HG02938 (cell line): ENCODE data around the gene PBX4.
"Not testable (repeated sequence)": the region's sequence is repeated elsewhere in the genome, so short reads cannot be mapped to it uniquely, and the experiment has no call there.

Experiments used
- ATAC-seq: cut with Tn5 transposase; IDR thresholded peaks from one replicate; pipeline ENCODE4 v1.9.1; 2021; ENCODE audit warnings: mild to moderate bottlenecking, moderate library complexity; ENCODE audit not compliant: unreplicated experiment

Gene PBX4

GRCh38 chr19:19627621-19628500 lies 9.4 kb upstream of the PBX4 start, which contains the start of gene LPAR2:
LPAR2 (minus strand) TSS chr19:19628220; CDS start chr19:19627275, 945 bp downstream.
- ATAC-seq: no peak

- ATAC-seq: no peak
These were observed 8.3 kb upstream of the PBX4 start for GRCh38 chr19:19626516-19627472.

- no peak for ATAC-seq
These were observed 5.6 kb upstream of the PBX4 start for GRCh38 chr19:19624032-19624570.

GRCh38 chr19:19623383-19623782 lies 4.9 kb upstream of the PBX4 start:
- no peak for ATAC-seq

- ATAC-seq: no peak
These were observed 1.3 kb upstream of the PBX4 start for GRCh38 chr19:19619849-19620210.

- ATAC-seq: no peak
These were observed 828 bp upstream of the PBX4 start for GRCh38 chr19:19619181-19619848.

- ATAC-seq: no peak
These were observed 3.4 kb downstream of the PBX4 start for GRCh38 chr19:19615086-19615485.

GRCh38 chr19:19613506-19613905 lies 5.0 kb downstream of the PBX4 start:
- no peak for ATAC-seq

- ATAC-seq: no peak
These were observed 7.9 kb downstream of the PBX4 start for GRCh38 chr19:19610376-19611202.

GRCh38 chr19:19606686-19607085 lies 11.8 kb downstream of the PBX4 start:
- ATAC-seq: not testable (repeated sequence)

- no peak for ATAC-seq
These were observed 12.5 kb downstream of the PBX4 start for GRCh38 chr19:19606021-19606420.

GRCh38 chr19:19602713-19603324 lies 15.7 kb downstream of the PBX4 start:
- ATAC-seq: no peak

- ATAC-seq: no peak
These were observed 16.3 kb downstream of the PBX4 start for GRCh38 chr19:19602136-19602712.

GRCh38 chr19:19600793-19601330 lies 17.6 kb downstream of the PBX4 start:
- ATAC-seq: no peak

- ATAC-seq: not testable (repeated sequence)
These were observed 19.6 kb downstream of the PBX4 start for GRCh38 chr19:19598728-19599451.

- peak; percentile 84 for ATAC-seq
These were observed 20.6 kb downstream of the PBX4 start for GRCh38 chr19:19597809-19598306.

GRCh38 chr19:19595171-19595701 lies 23.3 kb downstream of the PBX4 start:
- no peak for ATAC-seq

- ATAC-seq: no peak
These were observed 24.1 kb downstream of the PBX4 start for GRCh38 chr19:19594381-19594780.
